H1 (cell line): ENCODE data around the gene ADCK1. TPM values are rescaled to one million over a fixed set of nuclear protein-coding genes. Genes with fewer than 3 reads are reported as not detected.

ENCODE experiments used
- HDAC2 ChIP-seq, 2 experiments: fragments of 300-600 bp in 1 of 2; sonication (generic) in 1 of 2; IDR thresholded peaks; 2 replicates each; pipeline ENCODE4 v1.6.1; 2011 to 2012; ENCODE audit warnings: low read depth in 2 of 2, low read length in 2 of 2, mild to moderate bottlenecking in 2 of 2, moderate library complexity in 2 of 2, borderline replicate concordance in 1 of 2, inconsistent platforms in 1 of 2
- KDM4A ChIP-seq: IDR thresholded peaks from one replicate; pipeline ENCODE4 v1.7.1; 2012; ENCODE audit warnings: low read depth, mild to moderate bottlenecking, moderate library complexity, low read length, inconsistent platforms; ENCODE audit not compliant: severe bottlenecking
- SIN3A ChIP-seq, 2 experiments: IDR thresholded peaks in 1 of 2; conservative IDR thresholded peaks in 1 of 2; 2 replicates each; pipeline ENCODE4 v1.6.1; 2011 to 2012; ENCODE audit warnings: low read length in 2 of 2, improper control_type of control experiment in 1 of 2, low read depth in 1 of 2, mild to moderate bottlenecking in 1 of 2
- SIRT6 ChIP-seq: IDR thresholded peaks from one replicate; pipeline ENCODE4 v1.7.1; 2012; ENCODE audit warnings: low read length, inconsistent platforms
- polyA plus RNA-seq, 7 experiments: library from polyadenylated mRNA; depleted of rRNA in 3 of 7; stranded (reverse) in 5 of 7; unstranded in 2 of 7; fragments of >200 nt in 5 of 7; fragments of 200-250 nt in 2 of 7; gene quantifications; 1 replicate in 5 of 7; 2 replicates in 1 of 7; 4 replicates in 1 of 7; pipeline versions ENCODE4 v1.2.1 to v1.2.3, GENCODE V29; 2011 to 2013; ENCODE audit warnings: missing spikeins in 2 of 7, mixed read lengths in 2 of 7
- total RNA-seq: library from RNA; stranded (reverse); fragmentation: NEBNext Ultra II Directional; extraction: Animal tissue kit (Norgen Biotek cat#: 25700); gene quantifications from 2 replicates; pipeline ENCODE4 v1.2.1, GENCODE V29; 2021

ADCK1 gene
- total and polyA plus RNA-seq, 2 of the 8 experiments (the other 6 are each of a cell fraction or from before 2014, with no cell fraction given) = 11.0 to 16.8 TPM

- no peak for TF ChIP-seq SIN3A (conservative IDR thresholded peaks at IDR 0.05 in 1 of 2, IDR thresholded peaks at IDR 0.05 in 1 of 2; ENCODE audit: low read depth in 1 of 2, low read length in 2 of 2)
- no peak for TF ChIP-seq HDAC2 (IDR thresholded peaks at IDR 0.05; ENCODE audit: borderline replicate concordance in 1 of 2, low read depth in 2 of 2, low read length in 2 of 2)
- TF ChIP-seq SIRT6 = no peak
- no peak for TF ChIP-seq KDM4A
Measured at GRCh38 chr14:77763316-77763715, 36.6 kb upstream of the ADCK1 start (continued).
